ENCODE data around the gene YEATS2.
"Not testable (repeated sequence)": the region's sequence is repeated elsewhere in the genome, so short reads cannot be mapped to it uniquely, and the experiment has no call there.

The YEATS2 gene

DNA sequence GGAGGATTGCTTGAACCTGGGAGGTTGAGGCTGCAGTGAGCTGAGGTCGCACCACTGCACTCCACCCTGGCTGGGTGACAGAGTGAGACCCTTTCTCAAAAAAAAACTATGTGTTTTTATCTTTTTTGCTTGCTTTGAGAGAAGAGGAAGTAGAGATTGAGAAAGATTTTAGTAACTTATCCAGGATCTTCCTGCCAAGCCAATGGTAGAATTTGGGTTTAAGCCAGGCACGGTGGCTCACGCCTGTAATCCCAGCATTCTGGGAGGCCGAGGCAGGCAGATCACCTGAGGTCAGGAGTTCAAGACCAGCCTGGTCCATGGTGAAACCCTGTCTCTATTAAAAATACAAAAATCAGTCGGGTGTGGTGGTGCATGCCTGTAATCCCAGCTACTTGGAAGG is 78.9 kb downstream of the YEATS2 start:
- DNase-seq (ENCODE audit: low spot score): not testable (repeated sequence)

DNA sequence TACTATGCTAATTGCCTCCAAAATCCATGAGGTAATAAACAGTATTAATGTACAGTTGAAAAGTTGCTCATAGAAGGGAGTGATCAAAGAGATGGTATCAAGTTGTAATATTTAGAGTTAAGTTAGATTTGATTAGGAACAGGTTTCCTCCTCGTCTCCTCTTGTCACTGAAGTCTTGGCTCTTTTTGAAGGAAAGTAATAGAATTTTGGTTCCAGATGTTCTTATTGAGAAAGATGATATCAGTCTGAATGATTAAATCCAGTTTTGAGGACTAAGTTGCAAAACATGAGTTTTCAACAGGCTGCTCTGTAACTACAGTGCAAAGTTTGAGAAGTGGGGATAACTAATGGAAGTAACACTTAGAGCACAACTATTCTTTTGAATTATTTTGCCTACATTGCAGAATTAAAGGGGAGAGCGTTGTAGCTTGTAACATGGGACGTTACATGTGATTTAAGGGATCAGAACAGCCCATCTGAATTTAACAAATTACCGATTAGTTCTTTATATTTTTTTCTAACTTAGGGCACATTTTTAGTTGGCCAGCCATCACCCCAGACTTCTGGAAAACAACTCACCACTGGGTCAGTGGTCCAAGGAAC is 79.5 kb downstream of the YEATS2 start:
- peak; percentile 16 for DNase-seq (ENCODE audit: low spot score)

DNA sequence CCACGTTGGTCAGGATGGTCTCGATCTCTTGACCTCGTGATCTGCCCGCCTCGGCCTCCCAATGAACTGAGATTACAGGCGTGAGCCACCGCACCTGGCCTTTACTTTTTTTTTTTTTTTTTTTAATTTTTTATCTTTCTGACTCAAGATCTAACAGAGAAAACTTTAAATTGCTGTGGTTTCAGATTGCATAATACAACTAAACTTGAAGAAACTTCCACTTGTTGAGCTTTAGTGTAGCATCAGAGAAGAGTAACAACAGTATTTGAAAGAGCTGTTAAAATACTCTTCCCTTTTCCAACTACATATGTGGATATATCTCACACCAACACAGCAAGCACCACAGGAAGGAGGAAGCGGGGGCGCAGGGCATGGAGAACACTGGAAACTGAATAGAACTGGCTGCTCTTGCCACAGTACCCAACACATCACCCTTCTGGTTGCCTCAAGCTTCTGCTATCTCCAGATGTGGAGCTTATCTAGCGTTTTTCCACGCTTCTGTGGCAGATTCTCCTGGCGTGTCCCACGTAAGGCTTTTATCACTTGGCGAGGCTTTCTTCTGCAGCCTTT is 82.4 kb downstream of the YEATS2 start:
- DNase-seq (ENCODE audit: low spot score): no peak

DNA sequence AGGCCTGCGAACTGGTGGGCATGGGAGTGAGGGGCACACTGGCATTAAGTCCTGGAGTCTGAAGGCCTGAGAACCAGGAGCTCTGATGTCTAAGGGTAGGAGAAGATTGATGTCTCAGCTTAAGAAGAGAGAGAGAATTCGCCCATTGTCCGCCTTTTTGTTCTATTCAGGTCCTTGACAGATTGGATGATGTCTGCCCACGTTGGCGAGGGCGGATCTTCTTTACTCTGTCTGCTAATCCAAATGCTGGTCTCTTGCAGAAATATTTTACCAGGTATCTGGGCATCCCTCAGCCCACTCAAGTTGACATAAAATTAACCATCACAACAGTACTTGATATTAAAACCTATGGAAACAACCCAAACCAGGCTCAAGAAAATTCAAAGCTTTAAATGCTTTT is 83.6 kb downstream of the YEATS2 start:
- DNase-seq (ENCODE audit: low spot score): no peak

DNA sequence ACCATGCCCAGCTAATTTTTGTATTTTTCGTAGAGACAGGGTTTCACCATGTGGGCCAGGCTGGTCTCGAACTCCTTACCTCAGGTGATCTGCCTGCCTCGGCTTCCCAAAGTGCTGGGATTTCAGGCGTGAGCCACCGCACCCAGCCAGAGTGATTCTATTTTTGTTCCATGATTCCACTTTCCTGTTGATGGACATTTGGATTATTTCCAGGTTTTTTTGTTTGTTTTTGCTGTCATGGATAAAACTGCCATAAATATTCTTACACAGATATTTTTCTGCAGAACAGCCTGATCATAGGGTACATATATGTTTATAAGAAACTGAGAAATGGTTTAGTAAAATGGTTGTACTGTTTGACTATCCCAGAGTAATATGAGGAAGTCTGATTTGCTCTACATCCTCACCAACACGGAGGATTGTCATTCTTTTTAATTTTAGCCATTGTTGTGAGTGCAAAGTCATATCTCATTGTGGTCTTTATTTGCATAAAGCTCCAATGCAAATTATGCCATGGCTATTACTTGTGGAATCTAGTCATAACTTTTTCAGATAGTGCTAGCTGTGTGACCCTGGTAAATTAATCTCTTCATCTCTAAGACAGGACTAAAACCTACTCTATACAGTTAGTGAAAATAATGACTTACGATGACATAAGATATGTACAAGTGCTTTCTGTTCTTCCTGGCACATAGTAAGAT is 85.1 kb downstream of the YEATS2 start:
- no peak for DNase-seq (ENCODE audit: low spot score)

DNA sequence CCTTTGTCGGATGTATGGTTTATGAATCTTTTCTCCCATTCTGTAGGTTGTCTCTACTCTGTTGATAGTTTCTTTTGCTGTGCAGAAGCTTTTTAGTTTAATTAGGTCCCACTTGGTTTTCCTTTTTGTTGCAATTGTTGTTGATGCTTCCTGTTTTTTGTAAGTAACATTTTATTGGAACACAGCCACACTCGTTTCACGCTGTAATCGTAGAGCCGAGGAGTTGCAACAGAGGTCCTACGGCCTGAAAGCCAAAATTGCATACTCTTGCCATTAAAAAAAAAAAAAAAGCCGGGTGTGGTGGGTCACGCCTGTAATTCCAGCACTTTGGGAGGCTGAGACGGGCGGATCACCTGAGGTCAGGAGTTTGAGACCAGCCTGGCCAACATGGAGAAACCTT is 86.9 kb downstream of the YEATS2 start:
- DNase-seq (ENCODE audit: low spot score): not testable (repeated sequence)

DNA sequence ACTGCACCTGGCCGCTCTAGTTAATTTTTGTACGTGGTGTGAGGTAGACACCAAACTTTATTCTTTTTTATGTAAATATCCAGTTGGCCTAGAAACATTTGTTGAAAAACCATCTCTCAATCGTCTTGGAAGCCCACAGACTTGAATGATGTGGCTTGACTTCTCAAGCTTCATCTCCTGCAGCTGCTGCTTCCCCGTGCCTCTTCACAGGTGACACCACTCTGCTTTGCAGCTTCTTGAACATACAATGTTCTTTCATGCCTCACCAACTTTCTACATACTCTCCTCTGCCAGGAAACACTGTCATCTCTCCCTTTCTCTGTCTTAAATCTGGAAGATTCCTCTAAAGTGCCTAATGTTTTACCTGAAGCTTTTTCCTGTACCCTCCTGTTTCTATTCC is 92.2 kb downstream of the YEATS2 start:
- no peak for DNase-seq (ENCODE audit: low spot score)

DNA sequence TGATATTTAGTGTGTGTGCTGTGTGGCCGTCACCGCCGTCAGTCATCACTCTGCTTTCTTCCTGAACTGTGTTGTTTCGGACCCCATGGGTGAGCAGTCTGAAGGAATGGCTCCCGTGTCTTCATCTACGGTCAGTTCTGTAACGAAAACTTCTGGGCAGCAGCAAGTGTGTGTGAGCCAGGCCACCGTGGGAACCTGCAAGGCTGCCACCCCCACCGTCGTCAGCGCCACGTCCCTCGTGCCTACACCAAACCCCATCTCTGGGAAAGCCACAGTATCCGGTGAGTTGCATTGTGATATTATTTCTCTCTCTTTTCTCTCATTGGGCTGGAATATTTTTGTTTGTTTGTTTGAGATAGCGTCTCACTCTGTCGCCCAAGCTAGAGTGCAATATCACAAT is 93.1 kb downstream of the YEATS2 start:
- DNase-seq (ENCODE audit: low spot score): no peak

DNA sequence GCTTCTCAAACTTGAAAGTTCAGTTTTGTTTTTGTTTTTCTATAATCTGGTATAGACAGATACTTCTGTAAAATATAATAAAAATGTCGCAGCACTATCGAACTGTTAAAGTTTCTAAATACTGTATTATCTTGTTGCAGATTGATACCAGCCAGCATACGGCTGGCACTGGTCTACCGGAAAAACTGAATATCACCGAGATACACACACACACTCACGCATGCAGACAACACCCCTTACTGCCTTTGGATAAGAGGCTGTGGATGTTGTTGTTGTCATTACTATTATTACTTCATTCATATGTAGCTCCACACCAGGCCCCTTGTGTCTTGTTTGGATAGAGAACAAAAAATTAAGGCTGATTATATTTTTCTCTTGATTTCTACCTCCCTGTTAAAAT is 95.4 kb downstream of the YEATS2 start:
- DNase-seq (ENCODE audit: low spot score): no peak

DNA sequence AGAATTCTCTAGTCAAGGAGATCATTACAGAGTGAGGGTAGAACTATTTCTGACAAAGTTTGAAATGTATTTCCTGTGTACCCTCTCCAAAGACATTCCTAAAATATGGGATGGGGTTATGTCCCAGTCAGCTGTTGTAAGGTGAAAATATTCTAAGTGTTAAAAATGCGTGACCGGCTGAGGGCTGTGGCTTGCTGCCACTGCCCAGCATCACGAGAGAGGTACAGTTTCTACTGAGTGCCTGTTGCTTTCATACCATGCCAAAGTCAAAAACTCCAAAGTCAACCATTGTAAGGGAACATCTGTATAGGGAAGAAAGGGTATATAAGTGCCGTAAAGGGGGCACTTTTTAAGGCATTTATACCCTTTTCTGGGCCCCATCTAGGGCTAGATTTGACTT is 96.9 kb downstream of the YEATS2 start:
- no peak for DNase-seq (ENCODE audit: low spot score)

DNA sequence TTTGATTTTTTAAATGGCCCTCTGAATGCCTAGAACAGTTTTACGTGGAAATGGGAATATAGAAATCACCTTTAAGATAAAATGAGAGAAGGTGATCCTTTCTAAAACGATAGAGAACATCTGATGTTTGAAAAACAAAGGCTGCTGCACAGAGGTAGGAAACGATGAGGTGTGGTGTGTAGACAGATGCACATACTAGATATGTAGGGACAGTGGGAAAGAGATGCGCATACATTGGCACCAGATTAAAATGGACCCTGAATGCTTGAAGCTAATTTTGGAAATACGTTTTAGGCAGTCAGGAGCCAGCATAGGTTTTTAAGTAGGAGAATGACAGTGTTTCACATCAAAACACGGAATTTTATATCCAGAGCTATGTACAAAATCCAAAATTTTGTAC is 98.8 kb downstream of the YEATS2 start:
- DNase-seq (ENCODE audit: low spot score): no peak

DNA sequence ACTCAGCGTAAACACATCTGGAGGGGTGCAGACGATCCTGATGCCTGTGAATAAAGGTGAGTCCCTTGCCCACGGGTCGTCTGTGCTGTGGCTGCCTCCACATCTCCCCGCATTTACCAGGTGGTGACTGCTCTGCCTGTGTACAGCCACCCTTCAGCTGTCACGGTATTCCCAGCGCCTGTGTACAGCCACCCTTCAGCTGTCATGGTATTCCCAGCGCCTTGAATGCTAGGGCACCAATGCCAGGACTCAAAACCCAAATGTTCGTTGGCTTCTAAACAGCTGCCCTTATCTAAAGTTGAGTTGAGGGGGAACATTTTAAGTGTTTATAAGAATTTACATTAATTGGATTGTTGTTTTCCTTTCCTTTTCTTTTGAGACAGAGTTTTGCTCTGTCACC is 100.4 kb downstream of the YEATS2 start:
- no peak for DNase-seq (ENCODE audit: low spot score)

DNA sequence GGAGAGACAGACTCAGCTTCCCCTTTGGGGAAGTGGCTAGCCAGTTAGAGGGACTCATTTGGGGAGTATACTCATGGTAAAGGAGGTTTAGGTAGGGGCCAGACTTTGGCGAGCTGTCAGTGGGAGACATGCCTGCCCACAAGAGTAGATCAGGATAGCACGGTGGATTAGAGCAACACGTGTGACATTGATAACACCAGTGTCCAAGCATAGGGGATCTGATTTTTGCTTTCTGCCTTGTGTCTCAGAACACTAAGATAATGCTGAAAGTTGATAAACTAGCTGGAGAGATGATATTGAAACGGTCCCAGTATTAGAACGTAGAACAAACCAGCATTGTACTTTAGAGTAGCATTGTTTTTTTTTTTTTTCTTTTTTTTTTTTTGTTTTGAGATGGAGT is 101.9 kb downstream of the YEATS2 start:
- no peak for DNase-seq (ENCODE audit: low spot score)

DNA sequence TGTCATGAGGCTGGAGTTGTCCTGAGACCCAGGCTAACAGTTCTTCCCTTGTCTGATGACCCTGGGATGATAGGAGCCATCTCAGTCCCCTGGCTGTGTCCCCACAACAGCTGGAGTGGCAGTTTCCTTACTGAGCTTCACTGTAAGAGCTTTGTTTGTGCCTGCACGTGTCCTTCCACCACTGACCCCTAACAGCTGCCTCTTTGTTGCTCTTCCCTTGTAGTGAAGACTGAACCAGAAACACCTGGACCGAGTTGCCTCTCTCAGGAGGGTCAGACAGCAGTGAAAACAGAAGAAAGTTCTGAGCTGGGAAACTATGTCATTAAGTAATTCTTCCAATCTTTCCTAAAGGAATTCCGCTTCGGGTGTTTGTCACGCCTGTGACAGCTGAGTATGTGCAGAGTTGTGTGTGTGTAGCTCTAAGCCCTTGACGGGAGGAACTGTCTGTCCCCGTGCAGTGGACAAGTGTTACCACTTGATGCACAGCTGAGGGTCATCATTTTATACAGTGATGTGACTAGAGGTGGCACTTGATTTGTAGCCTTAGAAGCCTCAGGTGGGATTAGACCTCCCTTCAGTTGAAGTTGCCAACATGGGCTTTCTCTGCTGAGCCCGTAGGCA is 102.8 kb downstream of the YEATS2 start:
- no peak for DNase-seq (ENCODE audit: low spot score)

DNA sequence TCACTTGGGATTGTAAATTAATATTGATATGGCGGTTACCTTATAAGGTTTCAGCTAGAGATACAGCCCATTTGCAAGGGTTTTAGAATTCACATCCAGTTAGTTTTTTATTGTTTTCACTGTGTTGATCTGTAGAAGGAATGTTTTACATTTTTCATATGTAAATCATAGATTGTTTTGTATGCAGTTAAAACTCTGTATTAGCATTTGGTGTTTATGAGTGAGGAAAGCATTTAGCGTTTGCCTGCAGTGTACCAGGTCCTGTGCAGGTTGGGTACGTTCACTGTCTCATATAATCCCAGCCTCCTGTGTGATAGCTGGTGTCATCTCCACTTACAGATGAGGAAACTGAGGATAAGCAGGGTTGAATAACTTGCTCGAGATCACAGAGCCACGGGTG is 104.0 kb downstream of the YEATS2 start:
- DNase-seq (ENCODE audit: low spot score): no peak

DNA sequence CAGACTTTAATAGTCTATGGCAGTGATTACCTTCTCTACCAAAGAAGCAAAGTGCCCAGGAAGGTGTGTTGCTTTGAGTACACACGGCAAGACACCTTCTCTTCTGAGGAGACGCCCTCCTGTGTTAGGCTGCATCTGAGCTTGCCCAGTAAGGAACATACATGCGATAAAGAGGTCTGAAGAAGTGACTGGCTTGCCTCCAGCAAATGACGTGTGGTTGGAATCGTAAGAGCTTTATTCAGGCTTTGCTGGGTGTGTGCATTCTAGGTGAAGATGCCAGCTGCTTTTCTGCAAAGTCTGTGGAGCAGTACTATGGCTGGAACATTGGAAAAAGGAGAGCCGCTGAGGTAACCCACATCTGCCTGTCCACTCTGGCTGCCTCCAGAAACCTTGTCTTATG is 105.4 kb downstream of the YEATS2 start:
- no peak for DNase-seq (ENCODE audit: low spot score)

DNA sequence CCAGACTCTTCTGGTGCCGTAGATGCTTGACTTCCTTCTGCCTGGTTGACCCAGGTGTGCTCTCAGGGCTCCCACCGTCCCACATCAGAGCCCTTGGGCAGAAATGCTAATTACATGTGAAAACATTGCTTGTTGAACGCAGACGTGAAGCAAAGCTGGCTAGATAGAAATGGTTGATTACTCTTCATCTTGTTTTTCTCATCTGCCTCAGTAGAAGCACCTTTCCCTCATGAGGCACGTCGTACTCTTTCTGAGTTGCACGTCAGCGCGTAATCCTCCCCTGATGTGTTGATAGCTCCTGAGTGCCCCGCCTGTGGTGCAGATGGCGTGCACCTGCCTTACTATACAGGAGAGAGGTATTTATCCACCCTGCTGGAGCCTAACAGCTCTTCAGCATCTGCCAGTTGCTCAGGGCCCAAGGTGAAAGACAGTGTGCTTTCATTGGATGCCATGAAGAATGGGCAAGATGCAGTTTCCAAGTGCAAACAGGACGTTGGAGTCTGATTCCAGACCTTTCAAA is 109.7 kb downstream of the YEATS2 start:
- DNase-seq (ENCODE audit: low spot score): no peak

DNA sequence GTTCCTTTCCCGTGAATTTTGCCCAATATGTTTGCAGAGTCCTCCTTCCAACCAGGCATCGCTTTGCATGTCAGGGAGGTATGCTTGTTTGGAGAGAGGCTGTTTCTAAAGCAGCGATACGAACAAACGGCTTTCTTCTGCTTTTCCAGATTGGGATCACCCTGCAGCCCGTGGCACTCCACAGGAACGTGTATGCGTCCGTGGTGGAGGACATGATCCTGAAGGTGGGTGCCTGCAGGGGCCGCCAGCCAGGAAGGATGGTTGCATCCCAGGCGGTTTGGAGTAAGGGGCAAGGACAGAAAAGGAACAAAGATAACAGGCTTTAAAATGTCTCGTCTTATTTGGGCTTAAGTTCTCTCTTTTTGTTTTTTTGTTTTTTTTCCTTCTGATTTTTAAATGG is 110.3 kb downstream of the YEATS2 start:
- DNase-seq (ENCODE audit: low spot score): no peak

DNA sequence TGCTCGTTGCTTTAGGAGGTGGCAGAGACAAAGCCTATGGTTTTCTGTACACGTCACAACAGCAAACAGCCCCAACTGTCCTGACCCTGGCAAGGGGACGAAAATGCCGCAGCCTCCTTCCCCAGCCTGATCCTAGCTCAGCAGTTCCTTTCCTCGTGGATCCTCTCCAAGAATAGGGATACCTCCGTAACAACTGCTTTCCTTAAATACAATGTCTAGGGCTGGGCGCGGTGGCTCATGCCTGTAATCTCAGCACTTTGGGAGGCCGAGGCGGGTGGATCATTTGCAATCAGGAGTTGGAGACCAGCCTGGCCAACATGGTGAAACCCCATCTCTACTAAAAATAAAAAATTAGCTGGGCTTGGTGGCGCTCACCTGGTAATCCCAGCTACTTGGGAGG is 110.8 kb downstream of the YEATS2 start:
- no peak for DNase-seq (ENCODE audit: low spot score)

DNA sequence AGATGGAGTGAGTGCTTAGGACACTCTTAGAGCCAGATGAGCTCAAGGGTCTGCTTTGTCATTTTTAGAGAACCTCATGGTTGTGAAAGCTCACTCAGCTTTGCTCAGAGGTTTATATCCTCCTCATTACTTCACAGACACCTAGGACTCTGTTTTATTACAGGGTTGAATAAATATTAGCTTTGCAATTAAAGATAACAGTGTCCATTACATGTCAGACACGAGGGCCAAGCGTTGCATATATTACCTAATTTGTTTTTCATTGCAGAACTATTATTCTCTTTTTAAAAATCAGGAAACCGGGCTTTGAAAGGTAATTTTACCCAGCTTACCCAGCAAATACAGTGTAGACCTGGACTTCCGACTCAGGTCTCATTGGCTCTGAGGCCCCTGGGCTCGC is 111.7 kb downstream of the YEATS2 start:
- DNase-seq (ENCODE audit: low spot score): no peak

DNA sequence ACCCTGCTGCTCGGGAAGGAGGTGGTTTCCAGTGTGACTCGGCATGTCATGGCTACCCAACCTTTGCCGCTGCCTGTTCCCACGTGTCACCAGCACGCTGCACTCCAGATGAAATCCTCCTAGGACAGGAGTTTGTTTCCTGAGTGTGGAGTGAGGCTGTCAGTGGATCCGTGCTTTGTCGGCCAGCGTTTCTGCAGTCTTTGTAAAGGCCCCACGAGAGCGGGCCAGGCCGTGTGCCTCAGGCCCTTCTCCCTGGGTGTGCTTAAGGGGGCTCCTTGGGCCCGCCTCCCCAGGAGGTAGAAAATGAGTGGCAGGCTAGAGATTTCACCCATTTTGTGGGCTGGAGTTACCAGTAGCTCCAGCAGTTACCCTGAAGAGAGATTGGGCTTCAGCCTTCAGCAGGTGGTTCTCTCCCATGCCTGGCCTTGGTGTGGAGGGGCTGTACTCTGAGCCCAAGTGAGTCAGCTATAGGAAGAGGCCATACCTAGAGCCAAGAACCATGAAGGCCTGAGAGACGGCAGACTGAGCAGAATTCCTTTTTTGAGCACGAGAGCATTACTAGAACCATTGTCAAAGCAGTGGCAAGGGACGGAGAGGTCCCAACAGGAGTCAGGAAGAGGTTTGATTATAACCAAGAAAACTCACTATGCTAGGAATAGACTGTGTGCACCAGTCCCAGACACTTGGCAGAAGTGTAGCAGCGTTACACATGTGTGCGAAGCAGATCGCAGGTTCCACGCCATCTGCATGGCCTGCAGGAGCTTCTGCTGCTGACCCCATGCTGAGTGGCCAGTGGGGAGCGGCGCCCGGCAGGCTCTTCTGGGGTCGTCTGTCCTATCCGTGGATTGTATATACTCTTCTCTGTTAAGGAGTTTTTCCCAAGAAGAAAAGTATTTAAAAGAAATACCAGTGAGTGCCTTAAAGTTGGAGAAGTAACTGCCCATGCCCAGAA is 113.3 kb downstream of the YEATS2 start:
- DNase-seq (ENCODE audit: low spot score): no peak

DNA sequence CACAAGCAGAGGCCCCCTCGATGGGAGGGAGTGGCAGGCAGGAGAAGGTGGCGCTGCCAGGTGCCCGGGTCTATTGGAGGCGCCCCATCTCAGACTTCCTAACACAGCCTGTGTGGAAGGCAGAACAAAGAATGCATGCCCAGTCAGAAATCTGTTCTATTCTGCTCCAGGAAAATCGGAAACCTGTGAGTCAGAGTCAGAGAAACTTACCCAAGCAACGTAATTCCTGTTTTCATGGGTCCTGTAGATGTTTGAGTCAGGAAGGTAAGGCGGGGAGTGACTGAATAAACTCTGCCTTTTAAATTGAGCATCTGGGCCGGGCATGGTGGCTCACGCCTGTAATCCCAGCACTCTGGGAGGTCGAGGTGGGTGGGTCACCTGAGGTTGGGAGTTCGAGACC is 114.0 kb downstream of the YEATS2 start:
- DNase-seq (ENCODE audit: low spot score): no peak
